Dendritic cell treated with granulocyte-macrophage colony-stimulating factor and Interleukin-4, amounts not matched to agents 40 ng/mL and 50 ng/mL, for 4 days (primary cell): Measurements from ENCODE around the gene FAR2.

Source experiments
- H3K27ac Mint-ChIP-seq: one replicate; pipeline ENCODE4 v1.8.0; 2022; ENCODE audit warnings: mild to moderate bottlenecking, mixed read lengths
- H3K27me3 Mint-ChIP-seq: one replicate; pipeline ENCODE4 v1.8.0; 2022; ENCODE audit warnings: mild to moderate bottlenecking, mixed read lengths
- H3K36me3 Mint-ChIP-seq: one replicate; pipeline ENCODE4 v1.8.0; 2022; ENCODE audit warnings: low read depth, mixed read lengths
- H3K4me1 Mint-ChIP-seq: one replicate; pipeline ENCODE4 v1.8.0; 2022; ENCODE audit warnings: low read depth, mixed read lengths
- H3K4me3 Mint-ChIP-seq: one replicate; pipeline ENCODE4 v1.8.0; 2022; ENCODE audit warnings: mild to moderate bottlenecking, moderate library complexity, mixed read lengths
- H3K9me3 Mint-ChIP-seq: one replicate; pipeline ENCODE4 v1.8.0; 2022; ENCODE audit warnings: mixed read lengths
- intact Hi-C: fragments of 100-400 bp; cut with micrococcal nuclease; formaldehyde crosslinking; loops from one replicate; pipeline ENCODE4 v1.15.0; 2022

Gene FAR2

DNA sequence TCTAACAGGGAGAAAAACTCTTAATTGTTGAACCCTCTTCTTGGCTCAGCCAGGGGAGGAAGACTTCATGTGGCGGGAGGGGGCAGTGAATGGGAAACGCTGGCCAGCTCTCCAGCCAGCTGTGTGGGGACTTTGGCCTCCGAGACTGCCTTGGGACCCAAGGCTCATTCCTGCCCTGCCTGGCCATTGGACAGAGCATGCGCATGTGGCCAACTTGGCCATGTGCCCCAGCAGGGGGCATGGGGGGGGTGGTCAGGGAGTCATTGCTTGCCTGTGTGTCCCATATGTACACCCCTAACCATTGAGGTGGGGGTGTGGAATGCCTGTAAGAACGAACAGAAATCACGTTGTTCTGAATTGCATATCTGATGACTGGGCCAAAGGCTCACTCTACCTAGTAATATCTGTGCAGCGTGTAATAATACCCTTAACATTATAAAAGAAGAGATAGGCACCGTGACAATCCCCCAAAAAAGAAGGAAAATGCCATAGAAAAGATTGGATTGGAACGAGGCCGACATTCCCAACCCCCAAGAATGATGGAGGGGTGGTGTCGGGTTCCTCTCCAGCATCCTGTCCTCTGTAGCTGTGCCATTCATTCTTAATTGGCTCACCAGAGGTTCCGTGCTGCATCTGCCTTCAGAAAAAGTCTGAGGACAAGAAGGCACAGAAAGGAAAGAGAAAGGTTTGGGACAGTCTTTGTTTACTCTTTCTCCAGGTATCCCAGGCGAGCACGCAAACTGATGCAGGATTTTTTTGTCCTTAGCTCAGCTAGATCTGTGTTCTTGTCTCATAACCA, 3.5 kb upstream of the FAR2 start:
- no peaks in the 10 kb centered on the region for H3K9me3 Mint-ChIP-seq
- peaks cover 26% of the 10 kb centered on the region for H3K4me1 Mint-ChIP-seq
- intact Hi-C loops = no loop called here
- no peaks in the 10 kb centered on the region for H3K36me3 Mint-ChIP-seq
- peaks cover 74% of the 10 kb centered on the region for H3K27me3 Mint-ChIP-seq
- H3K27ac Mint-ChIP-seq = no peak overlapping the region
- no peak overlapping the region for H3K4me3 Mint-ChIP-seq

DNA sequence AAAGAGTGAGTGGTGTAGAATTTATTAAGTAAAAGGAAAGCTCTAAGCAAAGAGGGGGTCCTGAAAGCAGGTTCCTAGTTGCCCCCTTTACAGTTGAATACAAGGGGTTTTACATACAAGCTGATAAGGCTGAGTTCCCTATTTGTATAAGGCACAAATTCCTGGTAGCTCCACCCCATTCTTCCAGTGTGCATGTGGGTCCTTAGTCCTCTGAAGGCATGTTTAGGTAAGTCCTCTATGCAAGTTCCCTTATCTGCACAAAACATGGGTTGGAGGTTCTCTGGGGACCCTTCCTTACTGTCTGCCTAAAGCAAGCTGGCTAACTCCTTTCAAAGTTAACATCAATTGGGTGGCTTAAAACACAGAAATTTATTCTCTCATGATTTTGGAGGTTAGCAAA, 2.9 kb upstream of the FAR2 start:
- intact Hi-C loops = no loop called here
- H3K27me3 Mint-ChIP-seq = peaks cover 74% of the 10 kb centered on the region
- peaks cover 30% of the 10 kb centered on the region for H3K4me1 Mint-ChIP-seq
- no peak overlapping the region for H3K4me3 Mint-ChIP-seq
- no peaks in the 10 kb centered on the region for H3K36me3 Mint-ChIP-seq
- no peak overlapping the region for H3K27ac Mint-ChIP-seq
- H3K9me3 Mint-ChIP-seq = no peaks in the 10 kb centered on the region

- Mint-ChIP-seq H3K4me1 (peaks cover 38% of the 10 kb centered on the region), H3K9me3 (no peaks in the 10 kb centered on the region), H3K27me3 (peaks cover 79% of the 10 kb centered on the region), H3K4me3 (peak overlapping the region; percentile 82), H3K36me3 (no peaks in the 10 kb centered on the region), H3K27ac (peak overlapping the region; percentile 78)
- intact Hi-C loops = loop anchor here (2.0 kb wide), 1 partner anchor 17 kb away; no protein-coding TSS in a partner anchor
Measured at GRCh38 chr12:29147731-29148595, 1.1 kb upstream of the FAR2 start.

DNA sequence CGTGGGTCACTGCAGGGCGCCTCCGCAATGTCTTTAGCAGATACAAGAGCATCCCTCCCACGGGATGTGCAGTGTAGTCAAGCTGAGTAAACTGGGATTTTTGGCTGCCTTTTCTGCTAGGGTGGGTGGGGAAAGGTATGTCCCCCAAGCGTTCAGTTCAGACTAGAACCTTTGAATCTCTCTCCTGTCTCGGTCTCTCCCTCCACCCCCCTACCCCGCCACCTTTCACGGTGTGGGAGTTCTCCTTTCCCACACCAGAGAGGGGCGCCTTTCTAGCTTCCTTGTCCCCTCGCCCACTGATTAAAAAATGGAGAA, 525 bp upstream of the FAR2 start:
- Mint-ChIP-seq H3K27me3 (peaks cover 82% of the 10 kb centered on the region), H3K36me3 (no peaks in the 10 kb centered on the region), H3K9me3 (no peaks in the 10 kb centered on the region), H3K27ac (peak overlapping the region; percentile 78), H3K4me1 (peaks cover 44% of the 10 kb centered on the region), H3K4me3 (peak overlapping the region; percentile 82)
- intact Hi-C loops = loop anchor here (2.0 kb wide), 1 partner anchor 16 kb away; no protein-coding TSS in a partner anchor

- H3K36me3 Mint-ChIP-seq = no peaks in the 10 kb centered on the region
- H3K27ac Mint-ChIP-seq = no peak overlapping the region
- intact Hi-C loops = loop anchor here (2.0 to 5.0 kb wide), 2 partner anchors 15 to 58 kb away; no protein-coding TSS in a partner anchor
- peaks cover 79% of the 10 kb centered on the region for H3K27me3 Mint-ChIP-seq
- H3K9me3 Mint-ChIP-seq = no peaks in the 10 kb centered on the region
- peaks cover 52% of the 10 kb centered on the region for H3K4me1 Mint-ChIP-seq
- H3K4me3 Mint-ChIP-seq = peak overlapping the region; percentile 82
Measured at GRCh38 chr12:29149691-29150281, 708 bp downstream of the FAR2 start.

- Mint-ChIP-seq H3K27ac (no peak overlapping the region), H3K4me3 (no peak overlapping the region), H3K4me1 (peaks cover 52% of the 10 kb centered on the region), H3K27me3 (peaks cover 72% of the 10 kb centered on the region), H3K9me3 (no peaks in the 10 kb centered on the region), H3K36me3 (no peaks in the 10 kb centered on the region)
- intact Hi-C loops = loop anchor here (5.0 kb wide), 1 partner anchor 57 kb away; no protein-coding TSS in a partner anchor
Measured at GRCh38 chr12:29150462-29150861, 1.4 kb downstream of the FAR2 start.

DNA sequence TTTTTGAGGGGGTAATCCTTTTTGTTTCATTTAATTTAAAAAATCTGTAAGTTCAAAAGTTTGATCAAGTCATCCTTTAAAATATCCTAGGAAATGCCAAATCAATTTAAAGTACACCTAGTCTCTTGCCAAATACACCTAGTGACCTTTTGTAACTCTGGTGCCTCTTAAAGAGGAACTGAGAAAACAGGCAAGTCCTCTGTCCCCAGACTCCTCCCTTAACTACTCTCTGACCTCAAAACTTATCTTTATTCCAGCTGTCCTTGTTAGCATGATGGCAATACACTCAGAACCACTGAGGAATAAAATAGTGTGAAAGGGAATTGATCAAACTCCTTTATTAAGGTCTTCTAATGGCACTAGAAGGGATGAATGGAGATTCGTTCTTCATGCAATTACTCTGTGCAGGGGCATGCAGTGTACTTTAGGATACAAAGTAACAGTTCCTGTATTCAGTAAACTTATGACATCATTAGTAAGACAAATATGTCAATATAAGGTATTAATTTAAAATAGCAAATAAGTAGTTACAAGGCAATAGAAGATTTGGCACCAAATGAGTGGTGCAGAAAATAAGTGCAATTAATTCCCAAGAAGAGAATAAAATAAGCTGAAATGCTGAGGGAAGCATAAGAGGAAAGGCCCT, 3.3 kb downstream of the FAR2 start:
- Mint-ChIP-seq H3K9me3 (no peaks in the 10 kb centered on the region), H3K27ac (no peak overlapping the region), H3K4me3 (no peak overlapping the region), H3K4me1 (peaks cover 54% of the 10 kb centered on the region), H3K36me3 (no peaks in the 10 kb centered on the region), H3K27me3 (peaks cover 64% of the 10 kb centered on the region)
- intact Hi-C loops = loop anchor here (5.0 kb wide), 1 partner anchor 55 kb away; no protein-coding TSS in a partner anchor

DNA sequence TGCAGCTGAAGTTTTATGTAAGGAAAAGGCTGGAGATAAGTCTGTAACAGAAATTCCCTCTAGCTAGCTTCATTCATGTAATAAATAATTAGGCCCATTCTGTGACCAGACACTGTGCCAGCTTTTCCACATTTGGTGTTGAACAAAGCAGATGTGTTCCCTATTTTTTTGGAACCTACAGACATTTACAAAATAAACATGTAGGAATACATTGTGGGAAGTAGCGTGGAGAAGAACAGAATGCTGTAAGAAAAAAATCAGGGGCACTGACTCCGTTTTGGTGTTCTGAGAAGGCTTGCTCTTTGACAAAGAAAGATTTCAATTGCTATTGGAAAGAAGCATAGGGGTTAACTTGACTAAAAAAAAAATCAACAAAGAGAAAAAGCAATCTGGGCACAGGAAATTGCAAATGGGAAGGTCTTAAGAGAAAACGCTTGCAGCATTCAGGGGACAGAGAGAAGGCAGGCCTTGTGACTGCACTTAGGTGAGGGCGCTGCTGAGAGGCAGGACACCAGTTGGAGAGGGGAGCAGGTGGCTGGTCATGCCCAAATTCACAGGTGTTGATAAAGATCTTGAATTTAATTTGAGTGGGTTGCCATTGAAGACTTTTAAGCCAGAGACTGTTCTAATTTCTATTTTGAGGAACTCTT, 4.0 kb downstream of the FAR2 start:
- H3K27me3 Mint-ChIP-seq = peaks cover 61% of the 10 kb centered on the region
- H3K4me3 Mint-ChIP-seq = no peak overlapping the region
- no peak overlapping the region for H3K27ac Mint-ChIP-seq
- intact Hi-C loops = loop anchor here (5.0 kb wide), 1 partner anchor 54 kb away; no protein-coding TSS in a partner anchor
- peaks cover 51% of the 10 kb centered on the region for H3K4me1 Mint-ChIP-seq
- no peaks in the 10 kb centered on the region for H3K9me3 Mint-ChIP-seq
- H3K36me3 Mint-ChIP-seq = no peaks in the 10 kb centered on the region

DNA sequence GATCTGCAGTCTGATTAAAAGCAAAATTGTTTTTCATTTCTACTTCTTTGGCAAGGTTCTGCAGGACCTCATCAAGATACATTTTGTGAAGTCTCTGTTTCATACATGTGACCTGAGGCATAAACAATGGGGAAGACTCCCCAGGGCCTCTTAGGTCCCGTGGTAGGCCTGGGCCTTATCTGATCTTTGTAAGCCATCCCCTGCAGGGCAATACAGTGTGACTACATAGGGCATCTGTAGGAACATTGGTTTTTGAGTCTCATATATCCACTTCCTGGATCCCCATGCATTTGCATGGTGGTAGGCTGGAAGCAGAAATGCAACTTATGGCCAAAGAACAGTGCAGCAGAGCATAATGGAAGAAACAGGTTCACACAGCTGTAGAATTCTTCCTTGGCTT, 6.0 kb downstream of the FAR2 start:
- Mint-ChIP-seq H3K27me3 (peaks cover 56% of the 10 kb centered on the region), H3K27ac (no peak overlapping the region), H3K4me3 (no peak overlapping the region), H3K4me1 (peaks cover 56% of the 10 kb centered on the region), H3K9me3 (no peaks in the 10 kb centered on the region), H3K36me3 (no peaks in the 10 kb centered on the region)
- intact Hi-C loops = loop anchor here (5.0 kb wide), 1 partner anchor 53 kb away; no protein-coding TSS in a partner anchor

DNA sequence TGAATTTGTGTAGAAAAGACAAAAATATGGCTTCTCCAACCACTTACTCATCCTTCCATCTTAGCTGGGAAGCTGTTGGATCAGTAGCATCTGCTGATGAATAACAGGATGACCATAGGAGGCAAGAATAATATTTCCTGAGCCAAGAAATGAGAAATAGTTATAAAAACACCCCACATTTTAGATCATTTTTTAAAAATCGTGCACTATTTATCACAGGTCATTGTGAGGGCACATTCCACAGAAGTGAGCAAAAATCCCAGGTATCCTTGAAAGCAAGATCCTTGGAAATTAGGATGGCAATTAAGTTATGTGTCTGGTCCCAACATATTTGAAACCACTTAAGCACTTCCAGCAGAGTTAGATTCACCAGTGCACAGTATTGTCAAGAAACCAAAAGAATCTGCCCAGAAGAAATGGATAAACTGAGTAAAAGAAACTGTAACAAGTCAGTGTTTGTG, 8.4 kb downstream of the FAR2 start:
- Mint-ChIP-seq H3K36me3 (no peaks in the 10 kb centered on the region), H3K9me3 (no peaks in the 10 kb centered on the region), H3K27ac (no peak overlapping the region), H3K4me3 (no peak overlapping the region), H3K27me3 (peaks cover 64% of the 10 kb centered on the region), H3K4me1 (peaks cover 54% of the 10 kb centered on the region)
- intact Hi-C loops = loop anchor here (5.0 kb wide), 1 partner anchor 55 kb away; no protein-coding TSS in a partner anchor

DNA sequence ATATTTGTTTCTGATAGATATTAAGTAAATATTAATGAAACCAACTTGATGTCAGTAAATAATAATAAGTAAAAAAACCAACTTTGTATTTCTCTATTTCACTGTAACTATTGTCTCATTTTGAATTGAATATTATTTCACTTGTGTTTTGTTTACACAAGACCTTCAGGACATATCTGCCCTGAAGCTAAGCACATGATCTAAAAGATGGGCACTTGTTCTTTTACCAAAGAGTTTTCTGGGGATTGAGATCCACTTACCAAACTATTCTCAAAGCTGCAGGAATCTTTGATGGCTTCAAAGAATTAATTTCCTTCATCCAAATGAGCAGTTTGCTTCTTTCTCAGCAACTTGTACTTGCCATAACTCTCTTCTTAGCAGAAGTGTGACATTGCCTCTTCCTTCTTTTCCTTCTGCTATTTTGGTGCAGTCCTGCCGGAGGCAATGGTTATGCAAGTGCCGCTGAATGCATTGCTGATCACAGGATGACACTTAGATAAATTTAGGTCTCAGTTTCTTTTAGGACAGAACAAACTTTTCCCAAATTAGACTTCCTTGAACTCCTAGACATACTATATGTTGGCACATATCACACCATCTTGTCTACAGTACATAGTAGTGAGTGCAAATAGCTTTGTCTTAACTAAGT, 9.2 kb downstream of the FAR2 start:
- Mint-ChIP-seq H3K36me3 (no peaks in the 10 kb centered on the region), H3K27me3 (peaks cover 65% of the 10 kb centered on the region), H3K27ac (no peak overlapping the region), H3K4me1 (peaks cover 53% of the 10 kb centered on the region), H3K4me3 (no peak overlapping the region), H3K9me3 (no peaks in the 10 kb centered on the region)
- intact Hi-C loops = loop anchor here (5.0 kb wide), 1 partner anchor 56 kb away; no protein-coding TSS in a partner anchor

DNA sequence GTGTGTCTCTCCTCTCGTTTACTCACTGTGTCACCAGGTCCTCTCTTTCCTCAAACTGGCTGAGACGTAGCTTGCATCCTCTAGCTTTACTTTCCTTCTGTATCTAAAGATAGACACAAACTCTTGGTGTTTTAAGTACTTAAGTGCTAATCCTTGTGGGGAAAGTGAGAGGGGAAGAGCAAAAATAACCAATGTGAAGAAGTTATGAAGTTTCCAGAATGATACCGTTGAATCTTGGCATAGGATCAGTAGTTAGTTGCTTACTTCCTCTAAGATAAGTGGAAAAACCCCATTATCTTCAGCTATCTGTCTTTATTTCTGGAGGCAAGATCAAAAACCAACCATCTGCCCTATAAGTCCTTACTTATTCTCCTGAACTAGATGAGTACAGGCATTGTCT, 10.6 kb downstream of the FAR2 start:
- Mint-ChIP-seq H3K4me1 (peaks cover 56% of the 10 kb centered on the region), H3K9me3 (no peaks in the 10 kb centered on the region), H3K36me3 (no peaks in the 10 kb centered on the region), H3K27ac (no peak overlapping the region), H3K4me3 (no peak overlapping the region), H3K27me3 (peaks cover 68% of the 10 kb centered on the region)
- intact Hi-C loops = loop anchor here (5.0 kb wide), 1 partner anchor 57 kb away; no protein-coding TSS in a partner anchor
